HepG2 (cell line): Measurements from ENCODE around the gene NOP9. TPM values are rescaled to one million over a fixed set of nuclear protein-coding genes. Genes with fewer than 3 reads are reported as not detected.

Source experiments
- ARID3A ChIP-seq: IDR thresholded peaks from 2 replicates; pipeline ENCODE4 v1.6.1; 2012; ENCODE audit warnings: low read depth, low read length, improper control_type of control experiment
- BHLHE40 ChIP-seq: IDR thresholded peaks from 2 replicates; pipeline ENCODE4 v1.6.1; 2011; ENCODE audit warnings: low read length, improper control_type of control experiment
- HCFC1 ChIP-seq: fragments of 150-350 bp; IDR thresholded peaks from 2 replicates; pipeline ENCODE4 v1.6.1; 2014; ENCODE audit warnings: low read depth, low read length
- HNRNPK ChIP-seq: fragments of 200-400 bp; formaldehyde crosslinking; IDR thresholded peaks from 2 replicates; pipeline ENCODE4 v1.6.1; 2018; ENCODE audit warnings: low read length, low read depth, moderate library complexity, mild to moderate bottlenecking; ENCODE audit not compliant: poor library complexity, severe bottlenecking
- IKZF4 ChIP-seq: sonication (generic); formaldehyde crosslinking; IDR thresholded peaks from 2 replicates; pipeline ENCODE4 v1.5.1; 2020; ENCODE audit warnings: borderline replicate concordance, mild to moderate bottlenecking, low read depth, missing genetic modification reagents; ENCODE audit errors: not compliant biosample characterization
- KLF15 ChIP-seq: sonication (generic); formaldehyde crosslinking; IDR thresholded peaks from 2 replicates; pipeline ENCODE4 v1.8.1; 2023; ENCODE audit warnings: borderline replicate concordance, mild to moderate bottlenecking, inconsistent platforms, missing genetic modification reagents, mixed read lengths
- MLLT10 ChIP-seq: sonication (generic); formaldehyde crosslinking; IDR thresholded peaks from 2 replicates; pipeline ENCODE4 v1.4.0; 2020; ENCODE audit warnings: missing genetic modification reagents
- PPARG ChIP-seq: conservative IDR thresholded peaks from 2 replicates; pipeline ENCODE4 v1.6.1; 2016; ENCODE audit warnings: missing biosample characterization, missing genetic modification reagents
- REL ChIP-seq: sonication (generic); formaldehyde crosslinking; conservative IDR thresholded peaks from 2 replicates; pipeline ENCODE4 v1.8.0; 2022; ENCODE audit warnings: mild to moderate bottlenecking, missing genetic modification reagents, moderate library complexity
- YEATS4 ChIP-seq: sonication (generic); formaldehyde crosslinking; IDR thresholded peaks from 2 replicates; pipeline ENCODE4 v1.4.0; 2020; ENCODE audit warnings: missing genetic modification reagents, borderline replicate concordance
- ZBTB4 ChIP-seq: sonication (generic); formaldehyde crosslinking; IDR thresholded peaks from 2 replicates; pipeline ENCODE4 v1.4.0; 2020; ENCODE audit warnings: missing genetic modification reagents, mild to moderate bottlenecking, borderline replicate concordance
- ZNF263 ChIP-seq: sonication (generic); formaldehyde crosslinking; IDR thresholded peaks from 2 replicates; pipeline ENCODE4 v1.4.0; 2020; ENCODE audit warnings: missing genetic modification reagents
- ZNF441 ChIP-seq: sonication (generic); formaldehyde crosslinking; IDR thresholded peaks from 2 replicates; pipeline ENCODE4 v1.7.0; 2021; ENCODE audit warnings: missing genetic modification reagents, borderline replicate concordance
- ZNF576 ChIP-seq: sonication (generic); formaldehyde crosslinking; IDR thresholded peaks from 2 replicates; pipeline ENCODE4 v1.4.0; 2020; ENCODE audit warnings: mild to moderate bottlenecking, missing genetic modification reagents
- ZNF607 ChIP-seq: sonication (generic); formaldehyde crosslinking; IDR thresholded peaks from 2 replicates; pipeline ENCODE4 v1.5.1; 2020; ENCODE audit warnings: missing genetic modification reagents, mild to moderate bottlenecking, borderline replicate concordance
- ZNF740 ChIP-seq: sonication (generic); formaldehyde crosslinking; IDR thresholded peaks from 2 replicates; pipeline ENCODE4 v1.4.0; 2020; ENCODE audit warnings: missing genetic modification reagents
- ZNF768 ChIP-seq: sonication (generic); formaldehyde crosslinking; IDR thresholded peaks from 2 replicates; pipeline ENCODE4 v1.4.0; 2020; ENCODE audit warnings: missing genetic modification reagents
- ZNF800 ChIP-seq: sonication (generic); formaldehyde crosslinking; IDR thresholded peaks from 2 replicates; pipeline ENCODE4 v1.4.0; 2020; ENCODE audit warnings: missing genetic modification reagents
- polyA plus RNA-seq, 8 experiments: library from polyadenylated mRNA; depleted of rRNA in 3 of 8; stranded (reverse) in 7 of 8; unstranded in 1 of 8; fragments of >200 nt; fragmentation: Illumina TruSeq in 4 of 8; extraction: Trizol in 4 of 8; gene quantifications; 2 replicates each; pipeline versions ENCODE4 v1.2.1 to v1.2.3, GENCODE V29; 2011 to 2016; ENCODE audit warnings: low read depth in 4 of 8, missing spikeins in 1 of 8, mixed read lengths in 1 of 8; ENCODE audit not compliant: insufficient read depth in 1 of 8
- total RNA-seq, 5 experiments: library from RNA; depleted of rRNA; stranded (reverse); fragments of >200 nt; fragmentation: Illumina TruSeq; extraction: Trizol; gene quantifications; 2 replicates each; pipeline ENCODE4 v1.2.3, GENCODE V29; 2016; ENCODE audit warnings: low read depth in 1 of 5

The NOP9 gene
- total and polyA plus RNA-seq, 2 of the 13 experiments (the other 11 are each of a cell fraction or from before 2014, with no cell fraction given), result 24.5 to 61.6 TPM

GRCh38 chr14:24334431-24335291 lies 35.0 kb downstream of the NOP9 start, which contains the start of gene ADCY4 (continued):
- TF ChIP-seq ZNF800 (CRISPR knock-in tag), result no peak
- no peak for TF ChIP-seq PPARG (CRISPR knock-in tag)
- peak; percentile 16; the same call in 1 of the 2 replicates for TF ChIP-seq ZNF768 (CRISPR knock-in tag)
- no peak for TF ChIP-seq ZNF607
- TF ChIP-seq HNRNPK, result peak; percentile 35
- no peak for TF ChIP-seq MLLT10 (CRISPR knock-in tag)
- no peak; the same call in 1 of the 2 replicates for TF ChIP-seq REL
- TF ChIP-seq KLF15 (CRISPR knock-in tag), result 0 out of 2 replicates have a peak, but pooled peaks have one; percentile 46
- no peak for TF ChIP-seq ZNF740
- no peak for TF ChIP-seq IKZF4 (CRISPR knock-in tag)
- no peak for TF ChIP-seq HCFC1
- TF ChIP-seq BHLHE40, result no peak
- TF ChIP-seq ZNF263 (CRISPR knock-in tag), result peak; percentile 31; the same call in 1 of the 2 replicates
- no peak for TF ChIP-seq YEATS4
- TF ChIP-seq ARID3A, result no peak
- no peak for TF ChIP-seq ZNF576 (CRISPR knock-in tag)
- no peak for TF ChIP-seq ZNF441 (CRISPR knock-in tag)
- TF ChIP-seq ZBTB4 (CRISPR knock-in tag), result no peak
